Activated T-helper 1 cell treated with Interleukin-2 at 50 U/mL for 16 hours (primary cell): ENCODE data around the gene HIC1.

Source experiments
- DNase-seq: peaks from one replicate; pipeline ENCODE4 v3.0.0-alpha.2; 2020; ENCODE audit warnings: low read depth

Gene HIC1

GRCh38 chr17:2076087-2076984, 21.4 kb downstream of the HIC1 start:
- no peak for DNase-seq

GRCh38 chr17:2077040-2077439, 22.1 kb downstream of the HIC1 start:
- no peak for DNase-seq

- DNase-seq: no peak
Measured at GRCh38 chr17:2081564-2081963, 26.7 kb downstream of the HIC1 start.

- DNase-seq: no peak
Measured at GRCh38 chr17:2082003-2082781, 27.3 kb downstream of the HIC1 start.

GRCh38 chr17:2083613-2084035, 28.7 kb downstream of the HIC1 start:
- no peak for DNase-seq

GRCh38 chr17:2084036-2084765, 29.3 kb downstream of the HIC1 start:
- DNase-seq: no peak

- DNase-seq: no peak
Measured at GRCh38 chr17:2084766-2085647, 30.1 kb downstream of the HIC1 start.

GRCh38 chr17:2085648-2085949, 30.7 kb downstream of the HIC1 start:
- DNase-seq: no peak

- no peak for DNase-seq
Measured at GRCh38 chr17:2086306-2086705, 31.4 kb downstream of the HIC1 start.

- DNase-seq: no peak
Measured at GRCh38 chr17:2087597-2088211, 32.8 kb downstream of the HIC1 start.

- DNase-seq: no peak
Measured at GRCh38 chr17:2089021-2089422, 34.1 kb downstream of the HIC1 start.

GRCh38 chr17:2090210-2090641, 35.3 kb downstream of the HIC1 start:
- DNase-seq: no peak

GRCh38 chr17:2090804-2091534, 36.1 kb downstream of the HIC1 start:
- DNase-seq: no peak

GRCh38 chr17:2092253-2092652, 37.4 kb downstream of the HIC1 start:
- no peak for DNase-seq

GRCh38 chr17:2093349-2093748, 38.4 kb downstream of the HIC1 start:
- DNase-seq: no peak

GRCh38 chr17:2094891-2095535, 40.1 kb downstream of the HIC1 start:
- no peak for DNase-seq

- DNase-seq: no peak
Measured at GRCh38 chr17:2095536-2095910, 40.6 kb downstream of the HIC1 start.

GRCh38 chr17:2101448-2102257, 46.8 kb downstream of the HIC1 start:
- peak; percentile 31 for DNase-seq
